GM18502 (cell line): ENCODE results near the gene CDK5R2.

Source experiments
- ATAC-seq: cut with Tn5 transposase; IDR thresholded peaks from one replicate; pipeline ENCODE4 v1.9.1; 2021; ENCODE audit warnings: mild to moderate bottlenecking; ENCODE audit not compliant: unreplicated experiment, poor library complexity

The CDK5R2 gene

DNA sequence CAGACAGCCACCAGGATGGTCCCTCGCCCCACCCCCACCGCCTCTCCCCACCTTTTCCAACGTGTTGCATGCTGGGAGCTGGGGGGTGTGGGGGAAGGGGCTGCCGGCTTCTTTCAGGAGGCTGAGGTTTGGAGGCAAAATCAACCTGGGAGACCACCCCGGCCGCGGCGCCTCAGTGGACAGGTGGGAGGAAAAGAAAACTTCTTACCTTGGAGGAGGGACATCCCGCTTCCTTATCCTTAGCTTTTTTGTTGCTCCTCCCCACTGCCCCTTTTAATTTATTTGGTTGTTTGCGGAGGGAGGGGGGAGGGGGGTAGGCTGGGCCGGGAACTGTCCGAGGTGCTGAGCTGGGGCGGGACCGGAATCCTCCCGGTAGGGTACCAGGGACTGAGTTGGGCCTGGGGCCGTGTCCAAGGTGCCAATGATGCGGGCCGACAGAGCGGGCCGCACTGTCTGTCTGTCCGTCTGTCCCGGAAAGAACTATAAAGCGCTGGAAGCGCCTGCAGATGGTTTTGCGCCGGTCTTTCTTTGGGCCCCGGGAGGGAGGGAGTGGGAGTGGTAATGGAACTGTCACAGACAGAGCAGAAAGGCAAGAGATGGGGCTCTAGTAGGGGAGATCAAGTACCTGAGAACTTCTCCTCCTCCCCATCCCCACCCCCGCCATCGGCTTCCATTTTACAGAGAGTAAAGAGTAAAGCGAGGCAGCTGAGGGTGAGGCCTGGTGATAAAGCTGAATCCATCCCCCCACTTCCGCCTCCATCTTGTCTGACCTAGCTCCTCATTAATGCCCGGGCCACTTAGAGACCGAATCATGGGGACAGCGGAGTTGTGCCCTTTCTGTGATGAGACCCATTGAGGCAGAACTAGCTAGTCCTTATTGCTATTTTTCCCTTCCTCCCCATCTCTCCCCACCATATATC is 2.4 kb downstream of the CDK5R2 start:
- no peak for ATAC-seq

DNA sequence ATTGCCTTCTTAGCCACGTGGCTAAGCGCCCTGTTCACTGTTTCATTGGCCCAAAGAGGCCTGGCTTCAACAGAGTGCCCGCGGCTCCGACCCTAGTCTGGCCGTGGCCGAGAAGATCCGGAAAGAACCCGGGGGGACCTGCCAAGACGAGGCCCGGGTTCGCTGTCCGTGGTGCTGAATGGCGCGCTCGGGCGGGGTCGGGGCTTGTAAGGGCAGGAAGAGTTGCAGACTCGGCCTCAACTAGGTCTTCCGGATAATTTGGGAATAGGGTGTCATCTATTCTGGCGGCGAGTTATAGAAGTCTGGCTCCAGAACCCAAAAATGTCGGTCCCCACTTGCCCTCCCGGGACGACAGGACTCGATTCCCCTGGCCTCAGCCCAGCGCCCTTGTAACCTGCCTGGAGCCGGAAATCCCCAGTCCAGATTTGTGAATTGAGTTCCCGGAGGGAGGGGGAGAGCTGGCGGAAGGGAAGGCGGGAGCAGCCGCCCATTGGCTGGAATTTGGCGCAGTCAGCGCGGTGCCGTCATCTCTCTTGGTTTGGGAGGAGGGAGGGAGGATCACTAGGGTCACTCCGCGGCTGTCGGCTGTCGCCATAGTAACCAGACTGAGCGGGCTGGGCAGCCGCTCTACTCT is 3.5 kb downstream of the CDK5R2 start:
- ATAC-seq, result no peak

DNA sequence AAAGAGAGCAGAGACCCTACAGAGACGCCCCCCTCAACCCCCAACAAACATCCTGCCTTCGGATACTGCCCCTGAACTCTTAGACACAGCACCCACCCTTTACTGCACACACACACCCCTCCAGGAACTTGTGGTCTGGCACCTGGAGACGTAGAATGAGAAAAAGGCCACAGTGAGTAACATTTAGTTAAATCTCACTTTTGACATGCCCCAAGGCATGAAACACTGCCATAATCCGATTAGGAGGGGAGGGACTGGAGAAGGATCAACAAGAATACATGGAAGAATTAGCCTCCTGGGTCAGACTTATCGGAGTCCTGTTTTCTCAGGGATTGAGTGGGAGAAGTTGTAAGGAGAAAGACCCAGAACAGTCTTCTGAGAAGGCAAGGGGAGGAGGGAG is 4.1 kb downstream of the CDK5R2 start:
- ATAC-seq, result no peak

DNA sequence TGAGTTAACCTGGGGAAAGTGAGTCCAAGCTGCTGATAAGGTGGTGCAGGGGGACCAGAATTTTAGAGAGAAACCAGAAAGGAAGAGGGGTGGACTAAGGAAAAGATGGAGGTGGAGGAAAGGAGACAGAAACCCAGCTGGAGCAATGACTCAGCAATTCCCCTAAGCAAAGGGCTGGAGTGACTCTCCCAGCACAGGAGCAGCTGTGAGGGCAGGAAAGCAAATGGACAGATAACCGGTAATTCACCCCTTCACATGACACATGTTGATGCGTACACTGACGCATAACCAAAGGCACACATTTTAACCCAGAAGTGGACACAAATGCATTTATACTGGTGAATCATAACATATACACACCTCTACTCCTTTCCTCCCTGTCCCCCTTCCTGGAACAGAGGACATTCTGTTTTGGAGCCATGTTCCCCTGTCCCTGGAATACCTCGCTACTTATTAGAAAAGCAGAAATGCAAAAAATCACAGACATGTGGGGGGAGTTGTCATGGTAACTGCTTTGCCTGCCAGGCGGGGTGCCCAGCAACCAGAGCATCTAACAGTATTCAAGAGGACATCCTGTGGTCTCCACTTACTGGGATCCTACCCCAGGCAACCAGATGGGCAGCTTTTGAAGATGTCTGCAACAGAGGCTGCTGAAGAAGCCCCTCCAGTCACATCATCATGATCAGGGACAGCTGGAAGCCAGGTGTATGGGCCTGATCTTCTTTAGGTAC is 4.7 kb downstream of the CDK5R2 start:
- no peak for ATAC-seq

DNA sequence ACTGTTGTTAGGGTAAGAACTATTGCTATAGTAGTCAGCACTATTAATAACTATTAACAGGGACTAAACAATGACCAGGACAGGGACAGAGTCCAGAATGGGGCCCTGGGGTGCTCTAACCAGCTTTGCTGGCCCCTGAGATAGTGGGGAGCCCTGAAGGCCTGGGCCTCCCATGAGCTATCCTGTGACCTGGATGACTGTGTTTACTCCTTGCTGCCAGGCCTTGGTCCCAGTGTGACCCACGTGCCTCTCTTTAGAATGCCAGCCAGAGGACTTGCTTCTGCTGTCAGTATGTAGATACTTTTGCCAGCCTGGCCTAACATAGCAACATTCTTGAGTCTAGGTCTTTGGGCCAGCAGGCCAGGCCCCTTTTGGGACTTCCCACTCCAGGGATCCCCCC is 11.4 kb downstream of the CDK5R2 start:
- no peak for ATAC-seq

DNA sequence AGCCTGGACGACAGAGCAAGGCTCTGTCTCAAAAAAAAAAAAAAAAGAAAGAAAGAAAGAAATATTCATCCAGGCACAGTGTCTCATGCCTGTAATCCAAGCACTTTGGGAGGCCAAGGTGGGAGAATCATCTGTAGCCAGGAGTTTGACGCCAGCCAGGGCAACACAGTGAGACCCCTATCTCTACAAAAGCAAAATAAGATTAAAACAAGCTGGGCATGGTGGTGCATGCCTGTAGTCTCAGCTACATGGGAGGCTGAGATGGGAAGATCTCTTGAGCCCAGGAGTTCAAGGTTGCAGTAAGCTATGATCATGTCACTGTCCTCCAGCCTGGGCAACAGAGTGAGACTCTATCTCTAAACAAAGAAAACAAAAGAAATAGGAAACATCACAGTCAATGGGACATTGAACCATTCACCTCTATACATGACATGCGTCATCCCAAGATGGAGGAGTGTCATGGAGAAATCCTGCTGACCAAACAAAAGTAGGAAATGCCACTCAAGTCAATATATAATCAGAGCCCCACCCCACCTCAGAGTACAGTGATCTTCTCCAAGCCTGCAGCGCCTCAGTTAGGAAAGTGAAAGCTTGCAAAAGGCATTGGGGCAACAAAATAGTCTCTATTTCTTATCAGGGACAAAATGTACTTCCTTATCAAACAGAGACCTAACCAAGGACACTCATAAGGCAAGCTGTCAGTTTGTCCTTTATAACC is 15.8 kb downstream of the CDK5R2 start:
- no peak for ATAC-seq

DNA sequence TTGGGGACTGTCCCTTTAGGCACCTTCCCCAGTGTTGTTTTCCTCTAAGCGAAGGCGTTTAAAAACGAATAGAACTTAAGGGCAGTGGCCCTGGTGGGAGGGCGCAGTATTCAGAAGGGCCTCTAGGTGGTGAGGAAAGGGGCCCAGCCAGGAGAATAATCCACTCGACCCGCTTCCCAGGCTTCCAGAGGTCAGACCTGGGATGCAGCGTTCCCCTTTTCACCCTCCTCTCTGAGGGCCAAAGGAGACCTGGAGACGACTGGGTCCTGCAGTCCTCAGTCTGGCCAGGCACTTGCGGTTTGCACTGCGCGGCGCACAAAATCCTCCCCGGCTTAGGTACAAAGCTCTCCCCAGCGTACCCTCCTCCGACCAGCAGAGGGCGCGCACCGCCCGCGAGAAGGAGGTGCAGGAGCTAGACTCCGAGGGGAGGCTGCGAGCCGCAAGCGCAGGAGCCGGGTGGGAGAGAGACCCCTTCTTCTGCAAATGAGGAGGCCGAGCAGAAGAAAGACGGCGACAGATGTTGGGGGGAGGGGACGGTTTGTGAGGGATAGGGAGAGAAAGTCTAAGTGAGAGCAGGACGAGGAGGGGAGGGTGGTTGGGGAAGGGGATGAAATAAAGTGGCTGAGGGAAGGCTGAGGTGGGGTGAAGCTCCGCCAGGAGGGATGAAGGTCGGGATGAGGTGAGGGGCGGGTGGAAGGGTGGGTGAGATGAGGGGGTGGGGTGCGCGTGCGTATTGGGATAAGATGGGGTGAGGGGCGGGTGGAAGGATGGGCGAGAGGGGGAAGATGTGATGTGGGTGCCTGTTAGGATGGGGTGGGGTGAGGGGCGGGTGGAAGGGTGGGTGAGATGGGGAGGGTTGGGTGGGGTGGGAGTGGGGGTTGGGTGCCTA is 20.6 kb downstream of the CDK5R2 start:
- peak; percentile 94 for ATAC-seq

DNA sequence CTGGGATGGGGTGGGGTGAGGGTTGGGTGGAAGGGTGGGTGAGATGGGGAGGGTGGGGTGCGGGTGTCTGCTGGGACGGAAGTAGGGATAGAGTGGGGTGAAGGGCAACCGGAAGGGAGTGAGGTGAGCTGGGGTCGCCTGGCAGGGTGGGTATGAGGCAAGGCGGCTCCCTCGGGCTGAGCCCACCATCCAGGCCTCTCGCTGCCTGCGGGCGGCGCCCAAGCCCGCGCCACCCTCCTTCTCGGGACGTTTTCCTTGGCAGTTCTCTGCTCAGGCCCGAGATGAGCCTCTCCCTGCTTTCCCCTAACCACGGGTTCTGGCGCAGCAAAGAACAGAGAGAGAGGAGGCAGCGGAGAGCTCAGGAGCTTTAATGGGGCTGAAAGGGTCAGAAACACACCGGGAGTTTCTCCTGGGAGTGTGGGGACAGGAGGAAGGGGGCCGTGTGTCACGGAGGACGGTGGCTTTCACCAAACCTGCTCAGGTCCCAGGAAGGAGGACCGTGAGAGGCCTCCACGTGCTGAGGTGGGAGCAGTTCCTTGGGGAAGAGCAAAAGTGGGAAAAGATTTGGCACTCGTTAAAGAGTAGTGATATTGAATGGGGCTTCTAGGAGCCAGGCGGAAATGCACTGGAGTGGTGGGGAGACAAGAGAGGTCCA is 21.4 kb downstream of the CDK5R2 start:
- no peak for ATAC-seq

DNA sequence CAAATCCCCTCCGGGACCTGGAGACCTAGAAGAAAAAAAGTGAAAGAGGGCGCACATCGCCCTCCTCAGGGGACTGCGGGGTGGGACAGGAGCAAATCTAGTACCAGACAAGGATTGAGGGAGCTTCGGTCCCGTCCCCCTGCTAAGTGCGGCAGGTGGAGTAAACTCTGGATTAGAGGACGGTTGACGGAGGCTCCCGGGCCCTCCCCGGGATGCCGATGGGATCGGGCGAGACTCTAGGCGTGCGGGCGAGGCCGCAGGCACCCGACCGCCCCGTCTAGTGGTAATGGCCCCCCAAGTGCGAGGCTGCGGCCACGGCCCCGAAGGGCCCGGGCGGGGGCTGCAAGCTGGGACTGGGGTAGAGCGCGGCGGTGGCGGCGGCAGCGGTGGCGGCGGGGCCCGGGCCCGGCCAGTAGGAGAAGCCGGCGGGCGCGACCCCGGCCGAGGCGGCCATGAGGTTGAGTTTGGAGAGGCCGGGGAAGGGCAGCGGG is 22.0 kb downstream of the CDK5R2 start:
- no peak for ATAC-seq

DNA sequence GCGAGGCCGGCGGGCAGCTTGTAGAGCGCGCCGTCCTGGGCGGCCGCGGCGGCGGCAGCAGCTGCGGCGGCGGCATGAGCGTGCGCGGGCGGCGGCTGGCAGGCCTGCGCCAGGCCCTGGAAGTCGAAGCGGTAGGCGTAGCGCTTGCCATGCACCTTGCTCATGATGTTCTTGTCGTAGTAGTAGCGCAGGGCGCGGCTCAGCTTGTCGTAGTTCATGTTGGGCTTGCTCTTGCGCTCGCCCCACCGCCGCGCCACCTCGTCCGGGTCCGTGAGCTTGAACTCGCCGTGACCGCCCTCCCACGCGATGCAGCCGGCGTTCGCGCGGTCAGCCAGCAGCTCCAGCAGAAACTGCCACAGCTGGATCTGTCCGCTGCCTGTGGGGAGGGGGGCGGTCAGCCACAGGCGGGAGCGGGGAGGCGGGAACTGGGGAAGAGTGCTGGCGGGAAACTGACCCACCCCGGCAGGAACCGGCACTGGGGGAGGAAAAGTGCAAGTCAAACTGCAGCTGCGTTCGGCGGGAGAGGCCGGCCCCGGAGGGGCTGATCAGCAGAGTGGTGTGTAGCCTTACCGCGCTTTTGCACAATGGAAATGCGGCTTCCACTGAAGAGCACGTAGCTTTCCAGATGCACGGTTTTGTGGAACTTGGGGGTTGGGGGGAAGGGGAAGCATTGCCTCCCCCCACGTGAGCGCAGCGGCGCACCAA is 22.6 kb downstream of the CDK5R2 start:
- no peak for ATAC-seq

DNA sequence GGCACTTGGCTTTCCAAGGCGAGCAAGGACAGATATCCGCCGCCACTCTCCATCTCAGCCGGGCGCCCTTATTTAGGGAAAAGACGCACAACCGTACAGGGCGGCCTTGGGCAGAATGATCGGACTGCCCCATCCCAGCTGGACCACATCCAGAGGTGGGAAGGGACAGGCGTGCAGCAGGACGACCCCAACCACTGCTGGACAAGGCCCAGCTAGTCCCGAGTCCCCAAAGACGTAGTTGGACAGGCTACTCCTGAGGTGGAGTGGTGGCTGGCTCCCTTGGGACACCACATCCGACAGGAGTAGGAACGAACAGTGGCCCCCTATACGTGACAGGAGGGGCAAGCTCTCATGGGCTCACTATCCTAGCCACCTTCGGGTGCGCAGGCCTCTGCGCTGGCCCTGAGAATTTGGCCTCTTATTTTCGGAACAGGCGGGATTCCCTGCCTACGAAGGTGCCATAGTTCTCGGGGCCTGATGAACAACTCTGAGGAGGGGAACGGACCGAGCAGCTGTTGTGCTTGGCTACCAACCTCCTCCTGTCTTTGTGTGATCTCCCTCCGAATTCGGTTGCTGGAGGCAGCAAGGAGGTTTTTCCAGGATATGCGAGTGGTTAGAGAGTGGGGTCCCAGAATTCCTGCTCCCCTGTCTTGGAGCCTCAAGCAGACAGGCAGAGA is 23.3 kb downstream of the CDK5R2 start:
- ATAC-seq, result no peak

DNA sequence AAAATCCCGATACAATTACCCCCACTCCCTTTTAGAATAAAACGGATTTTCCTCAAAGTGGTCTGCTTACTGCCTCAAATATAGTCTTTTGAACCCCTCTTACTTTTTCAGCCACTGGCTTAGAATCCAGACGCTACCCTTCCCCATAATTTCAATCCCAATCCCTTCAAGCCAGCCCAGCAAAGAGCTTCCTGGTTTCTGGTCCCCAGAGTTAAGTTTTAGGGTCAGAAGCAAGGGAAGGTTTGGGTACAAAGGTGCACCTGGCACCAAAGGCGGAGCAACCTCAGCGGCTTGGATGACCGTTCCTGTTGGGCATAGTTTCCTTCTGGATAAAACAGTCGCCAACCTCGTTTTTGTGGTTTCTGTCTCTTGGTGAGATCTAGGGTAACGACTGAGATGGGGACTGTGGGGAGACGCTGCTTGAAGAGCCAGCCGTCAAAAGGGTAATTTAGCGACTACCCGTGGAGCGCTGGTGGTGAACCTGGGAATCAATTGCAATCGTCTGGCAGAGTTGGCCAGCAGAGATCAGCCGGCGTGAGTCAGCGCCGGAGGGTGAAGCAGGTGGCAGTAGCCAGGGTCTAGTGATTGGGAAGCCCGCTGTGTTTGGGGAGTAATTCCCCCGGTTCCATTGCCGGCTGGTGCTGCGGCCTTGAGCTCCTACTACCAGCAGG is 23.9 kb downstream of the CDK5R2 start:
- ATAC-seq, result no peak

DNA sequence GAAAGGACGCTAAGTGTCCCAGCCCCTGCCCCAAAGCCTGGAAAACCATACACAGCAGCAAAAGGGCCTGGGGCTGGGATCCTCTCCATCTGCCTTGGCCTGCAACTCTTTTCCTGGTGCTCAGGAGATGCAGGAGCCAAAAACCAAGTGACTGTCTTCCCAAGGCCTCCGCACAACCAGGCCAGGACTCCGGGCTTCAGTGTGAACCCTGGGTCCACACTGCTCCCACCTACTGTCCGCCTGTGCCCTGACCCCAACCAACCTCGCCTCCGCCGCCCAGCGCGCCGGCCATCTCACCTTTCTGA is 24.4 kb downstream of the CDK5R2 start:
- no peak for ATAC-seq

DNA sequence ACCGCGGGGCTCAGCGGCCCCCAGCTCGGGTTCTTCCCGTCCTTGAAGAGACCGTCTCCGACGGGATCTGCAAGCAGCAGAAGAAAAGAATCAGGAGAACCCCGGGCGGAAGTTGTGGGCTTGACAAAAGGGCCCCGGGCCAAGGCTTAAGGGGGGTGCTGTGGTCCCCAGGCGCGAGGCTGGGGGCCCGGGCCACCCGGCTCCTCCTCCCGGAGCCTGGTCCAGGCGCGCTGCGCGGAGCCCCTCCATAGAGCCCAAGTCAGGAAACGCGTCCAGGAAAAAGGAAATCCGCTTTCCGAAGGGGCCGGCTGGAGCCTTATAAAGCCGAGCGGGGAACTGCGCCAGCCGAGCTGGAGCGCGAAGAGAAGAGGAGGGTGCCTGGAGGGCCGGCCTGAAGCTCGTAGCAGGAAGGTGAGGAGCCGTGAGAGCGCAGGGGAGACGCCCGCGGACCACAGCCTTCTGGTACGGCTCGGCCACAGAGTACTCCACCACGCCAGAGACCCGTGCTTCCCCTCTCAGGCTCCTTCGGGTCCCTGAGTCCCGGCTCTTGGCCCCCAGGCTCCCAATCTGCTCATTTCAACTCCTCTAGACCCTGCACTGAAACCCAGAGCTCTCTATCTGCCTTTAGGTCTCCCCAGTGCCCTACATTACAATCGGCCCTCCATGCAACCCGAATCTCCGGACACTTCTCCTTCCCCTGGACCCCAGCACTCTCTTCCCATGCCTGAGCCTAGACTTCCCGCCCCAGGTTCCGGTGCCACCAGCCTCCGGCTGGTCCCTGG is 25.0 kb downstream of the CDK5R2 start:
- ATAC-seq, result no peak

DNA sequence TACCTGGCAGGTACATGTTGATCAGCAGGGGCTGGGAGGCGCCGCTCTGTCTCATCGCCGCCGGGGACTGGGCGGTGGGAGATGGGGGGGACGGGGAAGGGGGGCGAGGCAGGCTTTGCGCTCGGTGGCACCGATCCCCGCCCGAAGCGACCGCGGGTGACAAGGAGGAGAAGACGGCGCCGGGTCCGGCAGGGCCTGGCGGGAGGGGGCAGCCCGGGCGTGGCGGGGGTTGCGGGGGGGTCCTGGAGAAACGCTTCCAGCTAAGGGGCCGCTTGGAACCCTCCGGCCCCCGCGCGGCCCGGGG is 25.5 kb downstream of the CDK5R2 start, which contains the start of gene FEV:
FEV (minus strand) TSS at position 164 of the 304 bp plus-strand sequence; CDS start at position 55, 109 bp downstream.
- ATAC-seq, result no peak

DNA sequence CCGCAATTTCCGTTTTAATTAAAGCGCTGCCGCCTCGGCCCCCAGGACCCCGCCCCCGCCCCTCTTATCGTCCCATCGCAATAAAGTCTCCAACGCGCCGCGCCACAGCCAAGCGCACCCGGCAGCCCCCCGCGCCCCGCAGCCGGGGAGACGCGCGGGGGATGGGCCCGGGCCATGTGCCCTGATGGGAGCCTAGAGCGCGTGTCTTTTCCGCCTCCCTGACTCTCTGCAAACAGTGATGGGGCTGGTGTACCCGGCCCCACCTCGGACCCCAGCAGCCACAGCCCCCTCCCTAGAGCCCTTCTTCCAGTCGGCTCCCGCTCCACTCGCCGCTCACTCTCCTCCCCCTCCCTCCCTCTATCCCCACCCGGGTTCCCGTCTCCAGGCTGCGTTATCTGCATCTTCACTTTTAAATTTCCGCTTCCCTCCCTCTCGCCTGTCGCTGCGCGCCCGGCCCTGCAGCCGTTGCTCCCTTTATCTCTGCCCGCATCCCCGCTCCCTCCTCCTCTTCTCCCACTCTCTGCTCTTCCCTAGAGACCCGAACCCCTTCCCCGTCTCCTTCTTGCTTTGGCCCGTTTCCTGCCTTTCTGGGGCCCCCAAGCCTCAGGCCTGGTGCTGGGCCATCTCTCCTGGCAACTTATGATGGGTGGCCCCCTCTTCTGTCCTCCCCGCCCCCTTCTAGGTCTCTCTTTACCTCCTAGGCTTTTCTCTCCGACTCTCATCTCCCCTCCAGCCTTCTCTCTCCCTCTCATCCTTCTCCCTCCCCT is 26.0 kb downstream of the CDK5R2 start:
- no peak for ATAC-seq
